Karpas-422 (cell line): ENCODE measurements around the gene MAN1C1. TPM values are rescaled to one million over a fixed set of nuclear protein-coding genes. Genes with fewer than 3 reads are reported as not detected.

ENCODE experiments used
- DNase-seq: peaks from one replicate; pipeline ENCODE4 v3.0.0-alpha.2; 2015
- H2AFZ ChIP-seq: fragments of 200-600 bp; sonication (generic); 2 replicates; pipeline ENCODE4 v1.6.1; 2014; ENCODE audit warnings: antibody characterized with exemption, low read length, mixed read lengths
- H3K27ac ChIP-seq: fragments of 200-600 bp; sonication (generic); 2 replicates; pipeline ENCODE4 v1.5.1; 2014; ENCODE audit warnings: mild to moderate bottlenecking, low read length, moderate library complexity
- H3K27me3 ChIP-seq: fragments of 200-600 bp; sonication (generic); 2 replicates; pipeline ENCODE4 v1.6.1; 2014; ENCODE audit warnings: low read length, mixed read lengths
- H3K36me3 ChIP-seq: fragments of 200-600 bp; sonication (generic); 2 replicates; pipeline ENCODE4 v1.6.1; 2014; ENCODE audit warnings: low read length, mixed read lengths; ENCODE audit not compliant: insufficient read depth
- H3K4me1 ChIP-seq: fragments of 200-600 bp; sonication (generic); 2 replicates; pipeline ENCODE4 v1.6.1; 2014; ENCODE audit warnings: mild to moderate bottlenecking, low read length, mixed read lengths
- H3K4me2 ChIP-seq: fragments of 200-600 bp; sonication (generic); 2 replicates; pipeline ENCODE4 v1.6.1; 2014; ENCODE audit warnings: low read length, low read depth, mild to moderate bottlenecking; ENCODE audit not compliant: poor library complexity, severe bottlenecking
- H3K4me3 ChIP-seq: fragments of 200-600 bp; sonication (generic); 2 replicates; pipeline ENCODE4 v1.5.1; 2014; ENCODE audit warnings: mild to moderate bottlenecking, antibody characterized with exemption, low read length, mixed read lengths
- H3K79me2 ChIP-seq: fragments of 200-600 bp; sonication (generic); 2 replicates; pipeline ENCODE4 v1.6.1; 2014; ENCODE audit warnings: mild to moderate bottlenecking, low read length, mixed read lengths
- H3K9ac ChIP-seq: fragments of 200-600 bp; sonication (generic); 2 replicates; pipeline ENCODE4 v1.6.0; 2014; ENCODE audit warnings: low read length
- H3K9me2 ChIP-seq: fragments of 200-600 bp; sonication (generic), shearing (Covaris generic); replicated peaks from 2 replicates; pipeline ENCODE4 v1.6.0; 2014; ENCODE audit warnings: mild to moderate bottlenecking, low read length, moderate library complexity; ENCODE audit not compliant: insufficient read depth
- H3K9me3 ChIP-seq: fragments of 300-700, 200-600 bp; sonication (generic); 2 replicates; pipeline ENCODE4 v1.6.1; 2014; ENCODE audit warnings: low read length, mixed read lengths
- H4K20me1 ChIP-seq: fragments of 200-600 bp; sonication (generic); 2 replicates; pipeline ENCODE4 v1.6.1; 2014; ENCODE audit warnings: mild to moderate bottlenecking, antibody characterized with exemption, low read length, low read depth; ENCODE audit not compliant: insufficient read depth
- total RNA-seq: library from RNA; depleted of rRNA; stranded (reverse); fragments of >200 nt; shearing (Covaris generic); gene quantifications from 2 replicates; pipeline ENCODE4 v1.2.3, GENCODE V29; 2014; ENCODE audit warnings: low replicate concordance

MAN1C1 gene
- total RNA-seq, 1 experiment from 2014 or later = not detected

- Histone ChIP-seq H2AFZ (no peak overlapping the region), H3K27me3 (no peaks in the 10 kb centered on the region), H3K9me2 (no peaks in the 10 kb centered on the region), H3K4me3 (no peak overlapping the region), H3K4me2 (no peak overlapping the region), H4K20me1 (no peaks in the 10 kb centered on the region), H3K79me2 (no peaks in the 10 kb centered on the region), H3K4me1 (no peaks in the 10 kb centered on the region), H3K9me3 (no peaks in the 10 kb centered on the region), H3K27ac (no peak overlapping the region), H3K9ac (no peak overlapping the region), H3K36me3 (no peaks in the 10 kb centered on the region)
- no peak for DNase-seq
Measured at GRCh38 chr1:25773441-25774125, 157.0 kb downstream of the MAN1C1 start.

GRCh38 chr1:25774206-25774803 is 157.7 kb downstream of the MAN1C1 start:
- no peak overlapping the region for H3K4me3 ChIP-seq
- no peak for DNase-seq
- no peak overlapping the region for H3K27ac ChIP-seq

DNA sequence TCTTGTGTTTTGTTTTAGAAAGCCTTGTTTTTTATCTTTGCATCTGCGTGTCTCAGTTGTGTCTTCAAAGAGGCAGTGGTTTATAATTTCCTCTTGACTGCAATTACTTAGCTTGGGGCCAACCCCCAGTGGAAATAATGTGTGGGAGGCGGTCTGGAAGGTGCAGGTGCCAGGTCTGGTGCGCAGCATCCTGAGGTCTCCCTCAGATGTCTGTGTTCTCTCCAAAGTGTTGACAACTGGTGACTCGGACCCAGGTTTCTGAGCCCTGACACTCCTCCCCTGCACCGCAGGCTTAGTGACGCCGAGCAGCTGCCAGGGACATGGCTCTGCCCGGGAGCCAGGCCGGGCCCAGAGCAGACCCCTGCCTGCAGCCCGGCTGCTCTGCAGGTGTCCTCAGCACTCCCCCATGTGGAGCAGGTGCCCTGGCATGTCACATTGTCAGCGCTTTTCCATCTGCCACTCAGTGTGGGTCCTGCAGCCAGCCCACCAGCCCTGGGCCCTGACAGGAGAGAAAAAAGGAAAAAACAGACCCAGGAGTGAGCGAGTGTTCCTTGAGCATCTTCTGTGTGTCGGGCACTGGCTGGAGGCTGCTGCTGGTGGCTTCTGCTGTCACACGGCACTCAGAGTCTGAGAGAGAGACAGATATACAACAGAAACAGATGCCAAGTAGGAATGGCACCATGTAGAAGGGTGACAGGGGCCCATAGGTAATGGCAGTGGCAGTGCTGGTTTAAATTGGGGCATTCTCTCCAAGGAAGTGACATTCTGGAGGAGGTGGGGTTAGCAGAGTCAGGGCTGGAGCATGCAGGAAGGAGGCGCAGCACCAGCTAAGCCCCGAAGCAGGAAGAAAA is 158.6 kb downstream of the MAN1C1 start:
- no peak overlapping the region for H3K4me2 ChIP-seq
- H4K20me1 ChIP-seq = no peaks in the 10 kb centered on the region
- H3K9ac ChIP-seq = no peak overlapping the region
- H3K9me3 ChIP-seq = no peaks in the 10 kb centered on the region
- no peaks in the 10 kb centered on the region for H3K79me2 ChIP-seq
- no peaks in the 10 kb centered on the region for H3K27me3 ChIP-seq
- H3K9me2 ChIP-seq = no peaks in the 10 kb centered on the region
- H3K36me3 ChIP-seq = no peaks in the 10 kb centered on the region
- DNase-seq = no peak
- H3K4me3 ChIP-seq = no peak overlapping the region
- no peak overlapping the region for H2AFZ ChIP-seq
- H3K4me1 ChIP-seq = no peaks in the 10 kb centered on the region
- no peak overlapping the region for H3K27ac ChIP-seq

More at GRCh38 chr1:25774206-25774803, 157.7 kb downstream of the MAN1C1 start:
- H3K36me3 ChIP-seq = no peaks in the 10 kb centered on the region
- no peaks in the 10 kb centered on the region for H3K4me1 ChIP-seq
- no peaks in the 10 kb centered on the region for H3K9me2 ChIP-seq
- H3K79me2 ChIP-seq = no peaks in the 10 kb centered on the region
- H3K9me3 ChIP-seq = no peaks in the 10 kb centered on the region
- H3K4me2 ChIP-seq = no peak overlapping the region
- no peaks in the 10 kb centered on the region for H4K20me1 ChIP-seq
- H3K27me3 ChIP-seq = no peaks in the 10 kb centered on the region
- H3K9ac ChIP-seq = no peak overlapping the region
- no peak overlapping the region for H2AFZ ChIP-seq

GRCh38 chr1:25779388-25779787 is 162.8 kb downstream of the MAN1C1 start:
- DNase-seq = no peak
- no peaks in the 10 kb centered on the region for H3K4me1 ChIP-seq
- H3K36me3 ChIP-seq = no peaks in the 10 kb centered on the region
- no peaks in the 10 kb centered on the region for H3K79me2 ChIP-seq
- no peak overlapping the region for H2AFZ ChIP-seq
- no peaks in the 10 kb centered on the region for H3K27me3 ChIP-seq
- H3K27ac ChIP-seq = no peak overlapping the region
- H4K20me1 ChIP-seq = no peaks in the 10 kb centered on the region
- no peaks in the 10 kb centered on the region for H3K9me2 ChIP-seq
- no peak overlapping the region for H3K4me2 ChIP-seq
- H3K9ac ChIP-seq = no peak overlapping the region
- no peak overlapping the region for H3K4me3 ChIP-seq
- H3K9me3 ChIP-seq = no peaks in the 10 kb centered on the region

DNA sequence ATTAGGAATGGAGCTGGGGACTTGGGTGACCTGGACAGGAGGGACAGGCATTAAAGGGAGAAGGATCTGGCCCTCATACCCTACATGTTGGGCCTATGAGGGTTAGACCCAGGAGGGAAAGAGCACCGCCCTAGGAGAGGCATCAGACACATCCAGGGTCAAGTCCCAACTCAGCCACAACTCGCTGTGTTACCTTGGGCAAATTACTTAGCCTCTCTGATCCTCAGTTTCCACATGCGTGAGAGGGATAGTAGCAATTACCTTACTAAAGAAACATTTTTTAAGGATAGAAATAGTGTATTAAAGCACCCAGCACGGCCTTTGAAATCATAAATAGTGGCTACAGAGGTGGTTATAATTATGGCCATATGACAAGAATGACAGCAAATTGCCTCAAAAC is 163.3 kb downstream of the MAN1C1 start:
- no peaks in the 10 kb centered on the region for H4K20me1 ChIP-seq
- H3K9me2 ChIP-seq = no peaks in the 10 kb centered on the region
- no peaks in the 10 kb centered on the region for H3K4me1 ChIP-seq
- no peak overlapping the region for H3K4me2 ChIP-seq
- no peaks in the 10 kb centered on the region for H3K9me3 ChIP-seq
- H3K27ac ChIP-seq = no peak overlapping the region
- no peaks in the 10 kb centered on the region for H3K36me3 ChIP-seq
- H3K79me2 ChIP-seq = no peaks in the 10 kb centered on the region
- H3K27me3 ChIP-seq = no peaks in the 10 kb centered on the region
- DNase-seq = no peak
- no peak overlapping the region for H2AFZ ChIP-seq
- no peak overlapping the region for H3K9ac ChIP-seq
- no peak overlapping the region for H3K4me3 ChIP-seq

DNA sequence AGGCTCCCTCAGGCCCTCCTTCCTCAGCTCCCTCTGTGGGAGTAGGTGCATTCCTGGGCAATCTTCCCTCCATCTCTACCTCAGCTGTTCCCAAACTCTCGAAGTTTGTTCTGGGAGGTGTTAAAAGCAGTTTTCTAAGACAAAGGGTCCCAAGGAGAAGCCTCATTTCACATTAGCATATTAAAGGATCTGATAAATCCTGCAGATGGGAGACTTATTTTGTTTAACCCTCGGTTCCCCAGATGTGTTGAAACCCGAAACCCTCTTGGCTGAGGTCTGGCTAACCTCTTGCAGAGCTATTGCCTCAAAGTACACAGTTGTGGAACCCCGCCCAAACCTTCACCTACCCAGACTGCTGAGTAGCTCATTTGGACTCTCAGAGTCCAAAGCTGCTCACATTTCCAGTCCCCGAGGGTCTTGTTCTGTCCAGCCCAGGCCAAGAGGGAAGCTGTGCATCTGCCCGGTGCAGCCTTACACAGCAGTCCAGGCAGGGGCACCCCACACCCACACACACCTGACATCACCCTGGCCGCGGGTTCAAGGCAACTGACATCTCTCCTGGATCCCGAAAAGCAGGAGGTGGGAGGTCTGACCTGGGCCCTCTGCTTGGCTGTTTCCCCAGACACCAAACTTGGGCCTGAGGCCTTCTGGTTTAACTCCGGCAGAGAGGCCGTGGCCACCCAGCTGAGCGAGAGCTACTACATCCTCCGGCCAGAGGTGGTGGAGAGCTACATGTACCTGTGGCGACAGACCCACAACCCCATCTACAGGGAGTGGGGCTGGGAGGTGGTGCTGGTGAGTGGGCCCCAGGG is 163.9 kb downstream of the MAN1C1 start:
- H3K9ac ChIP-seq = no peak overlapping the region
- H3K27me3 ChIP-seq = no peaks in the 10 kb centered on the region
- no peak overlapping the region for H2AFZ ChIP-seq
- no peaks in the 10 kb centered on the region for H3K9me3 ChIP-seq
- no peaks in the 10 kb centered on the region for H3K9me2 ChIP-seq
- no peaks in the 10 kb centered on the region for H4K20me1 ChIP-seq
- H3K4me2 ChIP-seq = no peak overlapping the region
- H3K36me3 ChIP-seq = no peaks in the 10 kb centered on the region
- H3K79me2 ChIP-seq = no peaks in the 10 kb centered on the region
- no peak overlapping the region for H3K27ac ChIP-seq
- H3K4me1 ChIP-seq = no peaks in the 10 kb centered on the region
- no peak overlapping the region for H3K4me3 ChIP-seq
- no peak for DNase-seq

- no peak for DNase-seq
- Histone ChIP-seq H3K27me3 (no peaks in the 10 kb centered on the region), H4K20me1 (no peaks in the 10 kb centered on the region), H3K27ac (no peak overlapping the region), H2AFZ (no peak overlapping the region), H3K9ac (no peak overlapping the region), H3K9me3 (no peaks in the 10 kb centered on the region), H3K4me2 (no peak overlapping the region), H3K79me2 (no peaks in the 10 kb centered on the region), H3K9me2 (no peaks in the 10 kb centered on the region), H3K4me3 (no peak overlapping the region), H3K4me1 (no peaks in the 10 kb centered on the region), H3K36me3 (no peaks in the 10 kb centered on the region)
Measured at GRCh38 chr1:25781130-25781433, 164.5 kb downstream of the MAN1C1 start.
